Kidney capillary endothelial cell (primary cell): ENCODE measurements around the gene TMEM63B.
"Not testable (repeated sequence)": the region's sequence is repeated elsewhere in the genome, so short reads cannot be mapped to it uniquely, and the experiment has no call there.

Source experiments
- DNase-seq: peaks from one replicate; pipeline ENCODE4 v3.0.0-alpha.2; 2018; ENCODE audit warnings: low spot score

The TMEM63B gene

DNA sequence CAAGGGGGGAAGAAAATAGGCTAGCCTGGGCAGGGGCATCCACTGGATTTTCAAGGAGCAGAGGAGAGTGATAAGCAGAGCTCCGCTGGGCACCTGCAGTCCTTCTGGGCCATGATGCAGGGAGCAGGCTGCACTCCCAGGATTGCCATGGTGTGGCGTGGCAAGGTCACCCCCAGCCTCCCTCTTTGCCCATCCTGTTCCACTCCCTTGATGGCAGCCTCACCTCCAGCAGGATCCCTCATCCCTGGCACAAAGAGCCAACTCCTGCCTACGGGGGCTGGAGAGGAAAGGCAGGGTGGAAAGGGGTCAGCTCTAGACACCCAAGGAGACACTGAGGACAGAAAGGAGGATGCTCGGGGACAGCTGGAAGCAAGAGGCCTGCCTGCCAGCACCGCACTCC lies 67.0 kb downstream of the TMEM63B start:
- no peak for DNase-seq

DNA sequence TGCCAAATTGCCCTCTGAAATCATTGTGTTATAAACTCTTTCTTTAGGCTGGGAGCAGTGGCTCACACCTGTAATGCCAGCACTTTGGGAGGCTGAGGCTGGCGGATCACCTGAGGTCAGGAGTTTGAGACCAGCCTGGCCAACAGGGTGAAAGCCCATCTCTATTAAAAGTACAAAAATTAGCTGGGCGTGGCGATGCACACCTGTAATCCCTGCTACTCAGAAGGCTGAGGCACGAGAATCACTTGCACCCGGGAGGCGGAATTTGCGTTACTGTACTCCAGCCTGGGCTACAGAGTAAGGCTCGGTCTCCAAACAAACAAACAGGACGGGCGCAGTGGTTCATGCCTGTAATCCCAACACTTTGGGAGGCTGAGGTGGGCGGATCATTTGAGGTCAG lies 69.0 kb downstream of the TMEM63B start:
- DNase-seq = not testable (repeated sequence)

DNA sequence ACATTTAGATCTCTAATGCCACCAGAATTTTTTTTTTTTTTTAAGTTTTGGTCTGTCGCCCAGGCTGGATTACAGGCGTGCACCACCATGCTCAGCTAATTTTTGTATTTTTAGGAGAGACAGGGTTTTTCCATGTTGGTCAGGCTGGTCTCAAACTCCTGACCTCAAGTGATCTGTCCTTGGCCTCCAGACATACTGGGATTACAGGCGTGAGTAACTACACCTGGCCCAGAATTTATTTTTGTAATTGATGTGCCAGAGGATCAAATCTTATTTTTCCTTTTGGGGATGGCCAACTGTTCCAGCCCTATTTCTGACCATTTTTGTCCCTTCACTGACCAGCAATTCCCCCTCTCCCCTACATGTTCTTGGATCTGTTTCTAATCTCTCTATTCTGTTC lies 71.3 kb downstream of the TMEM63B start:
- no peak for DNase-seq

DNA sequence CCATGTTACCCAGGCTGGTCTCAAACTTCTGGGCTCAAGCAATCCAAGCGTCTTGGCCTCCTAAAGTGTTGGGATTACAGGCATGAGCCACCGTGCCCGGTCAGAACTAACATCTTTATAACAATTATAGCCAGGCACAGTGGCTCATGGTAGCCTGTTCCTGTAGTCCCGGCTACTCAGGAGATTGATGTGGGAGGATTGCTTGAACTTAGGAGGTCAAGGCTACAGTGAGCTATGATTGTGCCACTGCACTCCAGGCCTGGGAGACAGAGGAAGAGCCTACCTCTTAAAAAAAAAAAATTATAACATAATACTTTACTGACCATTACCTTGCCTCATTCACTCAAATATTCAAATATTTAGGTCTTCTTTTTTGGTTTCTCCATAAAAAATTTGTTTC lies 72.5 kb downstream of the TMEM63B start:
- no peak for DNase-seq

DNA sequence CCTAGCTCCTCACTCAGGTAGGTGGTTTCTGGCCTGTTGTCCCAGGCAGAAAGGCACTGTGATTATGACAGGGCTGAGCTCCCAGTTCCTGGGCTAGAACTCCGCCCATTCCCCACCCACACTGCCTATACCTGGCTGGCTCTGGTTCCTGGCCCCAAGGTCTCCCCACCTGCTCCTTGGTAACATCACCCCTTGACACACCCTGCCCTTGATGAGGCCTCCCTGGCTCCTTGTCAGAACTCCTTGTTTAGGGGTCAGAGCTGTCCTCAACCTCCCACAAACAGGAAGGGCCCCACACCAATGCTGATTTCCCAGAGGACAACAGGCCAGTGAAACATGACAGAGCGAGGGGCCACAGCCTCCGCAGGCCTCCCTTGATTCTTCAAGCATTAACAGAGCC lies 73.8 kb downstream of the TMEM63B start:
- DNase-seq = no peak

DNA sequence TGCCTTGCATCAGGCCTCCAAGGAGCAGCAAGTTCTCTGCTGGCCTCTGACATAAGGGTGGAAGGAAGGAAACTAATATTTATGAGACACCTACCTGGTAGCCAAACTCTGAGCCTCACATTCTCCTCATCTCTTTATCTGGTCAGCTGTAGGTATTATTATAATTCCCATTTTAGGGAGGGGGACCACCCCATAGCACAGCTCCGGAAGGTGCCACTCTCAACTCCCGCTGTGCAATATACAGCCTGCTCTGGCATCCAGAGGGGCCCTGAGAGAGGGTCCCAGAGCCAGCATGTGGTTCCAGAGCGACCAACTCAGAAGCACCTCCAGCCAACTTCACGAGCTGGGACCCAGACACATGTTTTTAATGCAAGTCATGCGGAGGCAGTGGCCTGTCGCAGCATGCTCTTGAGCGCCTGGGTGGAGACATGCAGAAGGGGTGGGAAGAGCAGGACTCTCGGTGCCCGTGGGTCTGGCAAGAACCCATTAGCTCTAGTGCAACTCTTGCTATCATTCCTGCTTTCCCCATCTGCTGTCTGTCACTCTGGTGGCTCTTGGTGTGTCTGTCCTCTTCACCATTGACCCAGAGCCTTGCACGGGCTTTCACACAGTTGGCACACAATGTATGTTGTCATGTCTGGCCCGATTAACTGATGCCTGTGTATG lies 74.4 kb downstream of the TMEM63B start:
- DNase-seq = no peak

DNA sequence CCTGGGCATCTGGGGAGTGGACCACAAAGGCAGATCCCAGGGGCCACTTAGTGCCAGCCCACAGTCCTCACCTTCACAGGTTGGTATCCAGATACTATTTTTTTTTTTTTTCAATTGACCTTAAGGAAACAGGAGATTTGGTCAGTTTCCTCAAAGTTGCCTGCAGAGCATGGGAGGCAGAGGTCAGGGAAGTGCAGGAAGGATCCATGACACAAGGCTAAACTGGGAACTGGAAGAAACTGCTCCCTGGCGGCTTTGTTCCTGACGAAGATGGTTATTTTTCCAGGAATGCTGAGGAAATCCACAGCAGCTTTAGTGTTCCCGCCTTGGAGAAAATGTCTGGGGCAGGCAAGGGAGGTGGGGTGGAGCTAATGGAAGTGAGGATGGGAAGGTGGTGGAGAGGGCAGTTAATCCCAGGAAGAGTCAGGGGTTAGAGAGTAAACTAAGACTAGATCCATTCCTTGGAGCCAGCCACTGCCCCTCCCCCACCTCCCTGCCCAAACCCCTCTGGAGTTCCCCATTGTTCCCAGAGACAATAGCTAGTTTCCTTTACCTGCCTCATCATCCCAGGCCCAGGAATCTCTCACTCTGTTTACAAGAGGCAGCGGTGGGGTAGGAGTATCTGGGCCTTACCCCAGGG lies 75.1 kb downstream of the TMEM63B start:
- DNase-seq = no peak

DNA sequence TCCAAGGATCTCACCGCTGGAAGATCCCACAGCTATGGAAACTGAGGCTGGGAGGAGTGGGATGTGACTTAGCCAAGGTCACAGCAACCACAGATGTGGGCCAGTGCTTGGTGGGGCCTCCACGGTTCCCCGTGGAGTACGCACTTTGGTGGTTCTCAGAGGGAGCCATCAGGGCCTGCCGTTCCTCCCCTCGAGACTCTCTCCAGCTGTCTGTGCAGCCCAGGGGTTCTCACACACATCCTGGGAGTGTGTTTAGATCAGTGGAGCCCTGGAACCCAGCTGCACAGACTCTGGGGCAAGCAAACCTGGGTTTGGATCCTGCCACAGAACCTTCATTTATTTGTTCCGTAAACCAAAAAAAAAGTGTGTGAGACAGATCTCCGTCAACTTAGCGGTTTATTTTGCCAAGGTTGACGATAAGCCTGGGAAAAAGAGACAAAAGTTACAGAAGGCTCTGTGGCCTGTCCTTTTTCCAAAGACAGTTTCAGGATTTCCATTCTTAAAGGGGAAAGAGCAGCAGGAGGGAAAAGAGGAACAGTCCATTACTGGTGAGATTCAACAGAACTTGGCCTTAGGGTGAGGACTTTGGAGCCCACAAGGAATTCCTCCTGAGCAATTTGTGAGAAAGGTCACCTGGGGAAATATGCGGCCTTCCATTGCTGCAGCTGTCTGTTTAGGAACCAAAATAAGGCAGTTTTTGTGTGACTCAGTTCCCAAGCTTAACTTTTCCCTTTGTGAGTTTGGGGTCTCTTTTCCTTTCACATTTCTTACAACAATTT lies 75.8 kb downstream of the TMEM63B start:
- DNase-seq = no peak

DNA sequence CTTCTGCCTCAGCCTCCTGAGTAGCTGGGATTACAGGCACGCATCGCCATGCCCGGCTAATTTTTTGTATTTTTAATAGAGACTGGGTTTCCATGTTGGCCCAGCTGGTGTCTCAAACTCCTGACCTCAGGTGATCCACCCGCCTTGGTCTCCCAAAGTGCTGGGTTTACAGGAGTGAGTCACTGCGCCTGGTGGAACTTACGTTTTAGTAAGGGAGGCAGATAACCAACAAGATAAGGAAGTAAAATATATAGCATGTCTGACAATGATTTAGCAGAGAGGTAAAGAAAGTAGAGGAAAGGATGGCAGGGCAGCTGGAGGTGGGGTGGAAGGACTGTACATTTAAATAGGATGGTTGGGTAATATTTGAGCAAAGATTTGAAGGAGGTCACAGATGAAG lies 76.6 kb downstream of the TMEM63B start:
- no peak for DNase-seq
